CD8-positive, alpha-beta memory T cell (primary cell): Measurements from ENCODE around the gene CFAP221. TPM values are rescaled to one million over a fixed set of nuclear protein-coding genes. Genes with fewer than 3 reads are reported as not detected.

ENCODE experiments used
- CTCF ChIA-PET: fragments of 350-600 bp; sonication (Branson Sonifier 250); formaldehyde crosslinking; loops from one replicate; lab custom pipeline; 2021; ENCODE audit warnings: antibody characterized with exemption; lab: Charles Lee
- POLR2A ChIA-PET: fragments of 350-600 bp; sonication (Branson Sonifier 250); formaldehyde crosslinking; loops from one replicate; lab custom pipeline; 2021; ENCODE audit warnings: antibody characterized with exemption; lab: Charles Lee
- DNase-seq, 5 donors: peaks; one replicate each; pipeline versions ENCODE4 v3.0.0 to v3.0.0-alpha.2; 2020 to 2022; ENCODE audit warnings: mixed read lengths in 1 of 5
- H3K27ac ChIP-seq: one replicate; pipeline ENCODE4 v1.7.0; 2013; ENCODE audit warnings: low read depth, mild to moderate bottlenecking, low read length, moderate library complexity
- H3K27me3 ChIP-seq: 2 replicates; pipeline ENCODE4 v1.7.0; 2013; ENCODE audit warnings: low read length, mild to moderate bottlenecking; ENCODE audit not compliant: insufficient read depth, poor library complexity, severe bottlenecking
- H3K36me3 ChIP-seq: 2 replicates; pipeline ENCODE4 v1.7.0; 2013; ENCODE audit warnings: mild to moderate bottlenecking, low read length, moderate library complexity; ENCODE audit not compliant: insufficient read depth
- H3K4me1 ChIP-seq: 2 replicates; pipeline ENCODE4 v1.7.0; 2013; ENCODE audit warnings: mild to moderate bottlenecking, low read length, moderate library complexity; ENCODE audit not compliant: insufficient read depth
- H3K4me3 ChIP-seq: 2 replicates; pipeline ENCODE4 v1.7.0; 2013; ENCODE audit warnings: mild to moderate bottlenecking, low read length
- H3K9me3 ChIP-seq: 2 replicates; pipeline ENCODE4 v1.7.0; 2013; ENCODE audit warnings: mild to moderate bottlenecking, low read length
- H3K27ac Mint-ChIP-seq, 8 donors: one replicate each; pipeline ENCODE4 v1.8.0; 2020 to 2021; ENCODE audit warnings: mixed read lengths in 8 of 8, mild to moderate bottlenecking in 6 of 8, inconsistent platforms in 3 of 8, moderate library complexity in 3 of 8
- H3K27me3 Mint-ChIP-seq, 2 donors: one replicate each; pipeline ENCODE4 v1.8.0; 2020 to 2021; ENCODE audit warnings: mixed read lengths in 2 of 2, mild to moderate bottlenecking in 1 of 2, moderate library complexity in 1 of 2
- H3K36me3 Mint-ChIP-seq, 3 donors: one replicate each; pipeline ENCODE4 v1.8.0; 2020 to 2021; ENCODE audit warnings: mixed read lengths in 3 of 3, inconsistent platforms in 1 of 3, mild to moderate bottlenecking in 1 of 3
- H3K4me1 Mint-ChIP-seq, 3 donors: one replicate each; pipeline ENCODE4 v1.8.0; 2020 to 2021; ENCODE audit warnings: mixed read lengths in 3 of 3, inconsistent platforms in 1 of 3, mild to moderate bottlenecking in 1 of 3
- H3K4me3 Mint-ChIP-seq, 7 donors: one replicate each; pipeline ENCODE4 v1.8.0; 2020 to 2021; ENCODE audit warnings: mixed read lengths in 7 of 7, mild to moderate bottlenecking in 6 of 7, moderate library complexity in 4 of 7, inconsistent platforms in 2 of 7
- H3K9me3 Mint-ChIP-seq, 5 donors: one replicate each; pipeline ENCODE4 v1.8.0; 2020 to 2022; ENCODE audit warnings: mixed read lengths in 5 of 5, mild to moderate bottlenecking in 3 of 5, moderate library complexity in 2 of 5, inconsistent platforms in 1 of 5
- polyA plus RNA-seq: library from polyadenylated mRNA; unstranded; fragments of 300-500 nt; fragmentation: Illumina TruSeq; gene quantifications from one replicate; pipeline ENCODE4 v1.2.3, GENCODE V29; 2021
- total RNA-seq, 2 experiments: library from RNA; stranded (reverse); gene quantifications; one replicate each; pipeline ENCODE4 v1.2.3, GENCODE V29; 2021

Gene CFAP221
- total and polyA plus RNA-seq, 3 experiments from 2014 or later: not detected

GRCh38 chr2:119700866-119701265 lies 156.6 kb downstream of the CFAP221 start:
- no peaks in the 10 kb centered on the region for H3K27me3 ChIP-seq
- Mint-ChIP-seq H3K4me3 (no peak overlapping the region), H3K27me3 (peaks cover 6 to 47% of the 10 kb centered on the region in 2 donors), H3K27ac (peak overlapping the region in 2 of 8 donors; percentile 56 to 66), H3K4me1 (peaks cover 6 to 21% (median 16%) of the 10 kb centered on the region in 3 donors), H3K9me3 (no peaks in the 10 kb centered on the region), H3K36me3 (no peaks in the 10 kb centered on the region)
- ChIA-PET POLR2A (no interaction called here), CTCF (interaction anchor here (2.0 kb wide), 1 partner anchor 476 kb away, joined by 9 read pairs; no protein-coding TSS in a partner anchor)
- no peaks in the 10 kb centered on the region for H3K9me3 ChIP-seq
- no peaks in the 10 kb centered on the region for H3K36me3 ChIP-seq
- no peak overlapping the region for H3K4me3 ChIP-seq
- H3K27ac ChIP-seq: no peak overlapping the region
- H3K4me1 ChIP-seq: peaks cover 33% of the 10 kb centered on the region
- DNase-seq: no peak

GRCh38 chr2:119701352-119701751 lies 157.1 kb downstream of the CFAP221 start:
- Mint-ChIP-seq H3K27ac (peak overlapping the region in 1 of 8 donors; percentile 43), H3K27me3 (peaks cover 6 to 42% of the 10 kb centered on the region in 2 donors), H3K36me3 (no peaks in the 10 kb centered on the region), H3K9me3 (no peaks in the 10 kb centered on the region), H3K4me3 (no peak overlapping the region), H3K4me1 (peaks cover 6 to 21% (median 16%) of the 10 kb centered on the region in 3 donors)
- no peaks in the 10 kb centered on the region for H3K27me3 ChIP-seq
- H3K9me3 ChIP-seq: no peaks in the 10 kb centered on the region
- H3K36me3 ChIP-seq: no peaks in the 10 kb centered on the region
- H3K27ac ChIP-seq: no peak overlapping the region
- POLR2A ChIA-PET: no interaction called here
- DNase-seq: no peak
- H3K4me3 ChIP-seq: no peak overlapping the region
- CTCF ChIA-PET: interaction anchor here (1.1 to 2.0 kb wide), 2 partner anchors 473 to 475 kb away, joined by 3 to 9 read pairs; no protein-coding TSS in a partner anchor
- peaks cover 28% of the 10 kb centered on the region for H3K4me1 ChIP-seq

- no peak overlapping the region for H3K27ac ChIP-seq
- H3K9me3 Mint-ChIP-seq: no peaks in the 10 kb centered on the region
- H3K4me3 ChIP-seq: no peak overlapping the region
- H3K27ac Mint-ChIP-seq: no peak overlapping the region
- H3K36me3 Mint-ChIP-seq: no peaks in the 10 kb centered on the region
- peaks cover 18% of the 10 kb centered on the region for H3K4me1 ChIP-seq
- H3K4me3 Mint-ChIP-seq: no peak overlapping the region
- DNase-seq: no peak
- CTCF ChIA-PET: interaction anchor here (0.7 to 2.7 kb wide), 14 partner anchors 10 to 610 kb away, joined by 3 to 37 read pairs (median 3); no protein-coding TSS in a partner anchor
- H3K4me1 Mint-ChIP-seq: peaks cover 6 to 21% (median 16%) of the 10 kb centered on the region in 3 donors
- no peaks in the 10 kb centered on the region for H3K27me3 ChIP-seq
- H3K27me3 Mint-ChIP-seq: peaks cover 6 to 37% of the 10 kb centered on the region in 2 donors
- H3K36me3 ChIP-seq: no peaks in the 10 kb centered on the region
- POLR2A ChIA-PET: interaction anchor here (0.6 to 1.2 kb wide), 2 partner anchors 473 to 532 kb away, joined by 3 to 4 read pairs; no protein-coding TSS in a partner anchor
- H3K9me3 ChIP-seq: no peaks in the 10 kb centered on the region
These were observed 158.1 kb downstream of the CFAP221 start for GRCh38 chr2:119702203-119702917.

DNA sequence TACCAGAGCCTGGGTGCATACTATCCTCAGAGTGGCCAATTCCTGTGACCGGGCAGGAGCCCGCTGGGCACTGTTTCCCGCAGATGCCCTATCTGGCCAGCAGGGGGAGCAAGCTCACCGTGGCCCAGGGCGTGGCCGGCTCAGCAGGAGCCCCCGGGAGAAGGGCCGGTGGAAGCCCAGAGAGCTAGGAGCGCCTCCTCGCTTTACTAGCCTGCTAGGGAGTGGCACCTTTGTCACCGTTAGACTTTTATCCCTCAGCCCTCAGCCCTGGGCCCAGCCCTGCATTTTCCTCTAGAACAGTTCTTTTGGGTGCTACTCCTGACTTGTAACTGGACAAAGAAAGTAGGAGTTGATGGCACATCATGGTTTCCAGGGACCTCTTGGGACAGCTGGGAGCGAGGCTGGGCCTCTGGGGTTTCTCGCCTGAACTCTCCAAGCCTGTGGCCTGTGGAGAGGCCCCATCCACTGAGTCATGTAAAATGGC lies 158.7 kb downstream of the CFAP221 start:
- Histone ChIP-seq H3K9me3 (no peaks in the 10 kb centered on the region), H3K36me3 (no peaks in the 10 kb centered on the region), H3K4me1 (peaks cover 12% of the 10 kb centered on the region), H3K27me3 (no peaks in the 10 kb centered on the region), H3K4me3 (no peak overlapping the region), H3K27ac (no peak overlapping the region)
- ChIA-PET POLR2A (interaction anchor here (0.6 to 1.2 kb wide), 2 partner anchors 473 to 531 kb away, joined by 3 to 4 read pairs; no protein-coding TSS in a partner anchor), CTCF (interaction anchor here (0.6 to 2.7 kb wide), 19 partner anchors 10 to 609 kb away, joined by 3 to 37 read pairs (median 3); no protein-coding TSS in a partner anchor)
- peak overlapping the region in 1 of 7 donors; percentile 40 for H3K4me3 Mint-ChIP-seq
- DNase-seq: peak; percentile 56 to 75 (median 61)
- peak overlapping the region in 3 of 8 donors; percentile 43 to 96 (median 47) for H3K27ac Mint-ChIP-seq
- H3K4me1 Mint-ChIP-seq: peaks cover 6 to 21% (median 14%) of the 10 kb centered on the region in 3 donors
- H3K27me3 Mint-ChIP-seq: peaks cover 6 to 31% of the 10 kb centered on the region in 2 donors
- peaks cover 0 to under 1% (median 0%) of the 10 kb centered on the region in 3 donors for H3K36me3 Mint-ChIP-seq
- H3K9me3 Mint-ChIP-seq: no peaks in the 10 kb centered on the region

- peak overlapping the region in 1 of 7 donors; percentile 24 for H3K4me3 Mint-ChIP-seq
- DNase-seq: no peak
- Histone ChIP-seq H3K4me1 (peaks cover 6% of the 10 kb centered on the region), H3K9me3 (no peaks in the 10 kb centered on the region), H3K36me3 (no peaks in the 10 kb centered on the region), H3K4me3 (no peak overlapping the region), H3K27ac (no peak overlapping the region), H3K27me3 (no peaks in the 10 kb centered on the region)
- H3K36me3 Mint-ChIP-seq: peaks cover 0 to 3% (median 0%) of the 10 kb centered on the region in 3 donors
- POLR2A ChIA-PET: interaction anchor here (1.2 kb wide), 1 partner anchor 472 kb away, joined by 3 read pairs; no protein-coding TSS in a partner anchor
- CTCF ChIA-PET: interaction anchor here (0.6 to 2.7 kb wide), 19 partner anchors 10 to 609 kb away, joined by 3 to 37 read pairs (median 3); no protein-coding TSS in a partner anchor
- H3K4me1 Mint-ChIP-seq: peaks cover 6 to 21% (median 14%) of the 10 kb centered on the region in 3 donors
- peak overlapping the region in 6 of 8 donors; percentile 42 to 96 (median 87) for H3K27ac Mint-ChIP-seq
- H3K27me3 Mint-ChIP-seq: peaks cover 6 to 27% of the 10 kb centered on the region in 2 donors
- no peaks in the 10 kb centered on the region for H3K9me3 Mint-ChIP-seq
These were observed 159.3 kb downstream of the CFAP221 start for GRCh38 chr2:119703526-119703925.

DNA sequence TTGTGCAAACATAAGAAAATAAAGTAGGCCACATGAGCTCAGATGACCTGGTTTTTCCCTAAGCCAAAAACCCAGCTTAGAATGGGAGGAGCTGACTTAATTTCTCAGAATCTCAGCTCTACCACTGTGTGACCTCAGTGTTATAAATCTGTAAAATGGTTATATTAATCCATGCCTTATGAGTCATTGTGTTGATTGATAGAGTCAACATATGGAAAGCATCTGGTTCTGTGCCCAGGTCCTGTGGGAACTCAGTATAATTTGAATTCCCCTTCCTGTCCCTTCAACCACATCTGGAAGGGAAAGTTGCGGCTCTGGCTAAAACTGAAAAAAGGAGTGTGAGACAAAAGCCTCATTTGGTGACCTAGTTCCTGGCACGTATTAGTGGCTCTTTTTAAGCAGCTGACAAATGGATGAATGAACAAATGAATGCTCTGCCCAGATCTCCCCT lies 160.4 kb downstream of the CFAP221 start:
- Histone ChIP-seq H3K4me3 (no peak overlapping the region), H3K36me3 (no peaks in the 10 kb centered on the region), H3K4me1 (peaks cover 5% of the 10 kb centered on the region), H3K9me3 (no peaks in the 10 kb centered on the region), H3K27ac (no peak overlapping the region), H3K27me3 (no peaks in the 10 kb centered on the region)
- POLR2A ChIA-PET: no interaction called here
- Mint-ChIP-seq H3K4me3 (peak overlapping the region in 3 of 7 donors; percentile 2 to 62 (median 17)), H3K9me3 (no peaks in the 10 kb centered on the region), H3K4me1 (peaks cover 6 to 21% (median 14%) of the 10 kb centered on the region in 3 donors), H3K27ac (peak overlapping the region in 7 of 8 donors; percentile 47 to 94 (median 89)), H3K27me3 (peaks cover 4 to 19% of the 10 kb centered on the region in 2 donors), H3K36me3 (peaks cover 0 to 3% (median 0%) of the 10 kb centered on the region in 3 donors)
- DNase-seq: peak in 2 of 5 donors; percentile 30 to 33
- CTCF ChIA-PET: interaction anchor here (1.2 to 2.7 kb wide), 2 partner anchors 471 to 608 kb away, joined by 3 to 37 read pairs; no protein-coding TSS in a partner anchor

DNA sequence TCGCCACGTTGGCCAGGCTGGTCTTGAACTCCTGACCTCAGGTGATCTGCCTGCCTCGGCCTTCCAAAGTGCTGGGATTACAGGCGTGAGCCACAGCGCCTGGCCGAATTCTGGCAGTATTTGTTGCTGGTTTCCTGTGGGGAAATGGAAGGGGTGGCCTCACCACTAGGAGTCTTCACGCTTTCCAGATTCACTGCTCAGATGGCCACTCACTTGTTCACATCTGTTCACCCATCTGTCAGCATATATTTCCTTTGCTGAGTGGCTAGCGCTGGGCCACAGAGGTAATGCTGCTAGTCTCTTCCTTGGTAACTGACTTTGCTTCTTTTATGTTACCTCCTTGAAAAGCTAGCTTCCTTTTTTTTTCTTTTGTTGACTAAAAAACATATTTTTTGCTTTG lies 162.0 kb downstream of the CFAP221 start:
- POLR2A ChIA-PET: no interaction called here
- H3K27me3 ChIP-seq: no peaks in the 10 kb centered on the region
- H3K4me1 Mint-ChIP-seq: peaks cover 6 to 21% (median 14%) of the 10 kb centered on the region in 3 donors
- peaks cover 5% of the 10 kb centered on the region for H3K4me1 ChIP-seq
- no peaks in the 10 kb centered on the region for H3K36me3 ChIP-seq
- no peak overlapping the region for H3K4me3 ChIP-seq
- CTCF ChIA-PET: no interaction called here
- no peak for DNase-seq
- H3K9me3 Mint-ChIP-seq: no peaks in the 10 kb centered on the region
- peak overlapping the region in 1 of 8 donors; percentile 83 for H3K27ac Mint-ChIP-seq
- no peak overlapping the region for H3K4me3 Mint-ChIP-seq
- peaks cover 3 to 12% of the 10 kb centered on the region in 2 donors for H3K27me3 Mint-ChIP-seq
- no peaks in the 10 kb centered on the region for H3K9me3 ChIP-seq
- peaks cover 0 to 3% (median 0%) of the 10 kb centered on the region in 3 donors for H3K36me3 Mint-ChIP-seq
- no peak overlapping the region for H3K27ac ChIP-seq
